Heart left ventricle (tissue), 16 donors: ENCODE results near the gene ANKRD11. TPM values are rescaled to one million over a fixed set of nuclear protein-coding genes. Genes with fewer than 3 reads are reported as not detected.

ENCODE experiments used
- ATAC-seq, 4 donors: fragments of 200-7000 bp; cut with Tn5 transposase; one replicate each; pipeline ENCODE4 v1.9.1; 2020 to 2022; ENCODE audit warnings: moderate library complexity in 4 of 4, mild to moderate bottlenecking in 3 of 4, moderate number of reproducible peaks in 1 of 4
- DNase-seq, 5 donors: peaks; one replicate each; pipeline ENCODE4 v3.0.0-alpha.2; 2020
- H3K27ac ChIP-seq, 12 donors: fragments of 200-600 bp; sonication (generic) in 4 of 12; one replicate each; pipeline versions ENCODE4 v1.5.0 to v1.8.0; 2016 to 2022; ENCODE audit warnings: mild to moderate bottlenecking in 2 of 12
- H3K27me3 ChIP-seq, 9 donors: fragments of 200-600 bp; sonication (generic) in 2 of 9; one replicate each; pipeline versions ENCODE4 v1.5.1 to v1.8.0; 2016 to 2022; ENCODE audit warnings: mild to moderate bottlenecking in 3 of 9
- H3K36me3 ChIP-seq, 9 donors: fragments of 200-600 bp; sonication (generic) in 2 of 9; one replicate each; pipeline versions ENCODE4 v1.5.0 to v1.8.0; 2018 to 2022; ENCODE audit warnings: mild to moderate bottlenecking in 2 of 9
- H3K4me1 ChIP-seq, 12 donors: fragments of 200-600 bp; sonication (generic) in 4 of 12; one replicate each; pipeline versions ENCODE4 v1.5.0 to v1.8.0; 2016 to 2022; ENCODE audit warnings: mild to moderate bottlenecking in 3 of 12
- H3K4me3 ChIP-seq, 12 donors: fragments of 200-600 bp; sonication (generic) in 4 of 12; one replicate each; pipeline versions ENCODE4 v1.5.0 to v1.8.0; 2017 to 2022; ENCODE audit warnings: mild to moderate bottlenecking in 9 of 12, moderate library complexity in 4 of 12
- H3K9me3 ChIP-seq, 12 donors: fragments of 200-600 bp; sonication (generic) in 4 of 12; one replicate each; pipeline versions ENCODE4 v1.5.0 to v1.8.0; 2016 to 2022; ENCODE audit warnings: mild to moderate bottlenecking in 1 of 12
- POLR2A ChIP-seq, 2 donors: fragments of 450-650 bp; IDR thresholded peaks; one replicate each; pipeline ENCODE4 v1.6.1; 2017; ENCODE audit warnings: antibody characterized with exemption in 2 of 2, mild to moderate bottlenecking in 2 of 2, moderate library complexity in 2 of 2
- WGBS, 4 donors: extraction: QIAGEN DNeasy Blood & Tissue Kit in 2 of 4; methylation state at CpG; one replicate each; pipeline versions ENCODE4 v1.1.5 to v1.1.7; 2013 to 2018; 5-methylcytosine and 5-hydroxymethylcytosine counted together
- intact Hi-C, 10 donors: fragments of 100-400 bp; cut with DNase I; formaldehyde crosslinking; loops; one replicate each; pipeline versions ENCODE4 v1.11.1 to v1.14.2; 2022
- polyA plus RNA-seq, 2 donors: library from polyadenylated mRNA; stranded (reverse); fragments of 200-250 nt; gene quantifications; one replicate each; pipeline ENCODE4 v1.2.3, GENCODE V29; 2013
- total RNA-seq, 9 donors: library from RNA; depleted of rRNA in 2 of 9; stranded (reverse); fragments of >200 nt in 2 of 9; fragmentation: NEBNext Ultra II Directional in 3 of 9; extraction: Animal tissue kit (Norgen Biotek cat#: 25700) in 3 of 9; gene quantifications; one replicate each; pipeline versions ENCODE4 v1.1.0 to v1.2.4, GENCODE V29; 2016 to 2023
- TF ChIP-seq, protein P1 (sequence below), 12 donors: fragments of 200-600 bp; sonication (generic) in 4 of 12; IDR thresholded peaks; one replicate each; pipeline versions ENCODE4 v1.5.0 to v1.8.0; 2018 to 2022; ENCODE audit warnings: antibody characterized with exemption in 12 of 12, mild to moderate bottlenecking in 5 of 12
- donor health status: ischemic (EF 13 %, LVEDD 7.1; RV severe dilation, severe dysfunction).
- donor health status: healthy with polysubstance abuse.
- donor health status: DM: no; HTN: yes; CAD: no.
- donor health status: DM: no; HTN: no; CAD: no.
- donor health status: ischemic (EF 25% LVEDD 6.9; RV normal size, moderate dysfunction).
- donor health status: ischemic (EF 25% LVEDD 5.7; RV mildly dilated, moderate dysfunction).
- donor health status: healthy.
- donor health status: DM: yes; HTN: yes; CAD: no.
- donor health status: ischemic (EF 35%, LVEDD 5.7; RV mildly dilated, moderate dysfunction).
- donor health status: nonischemic (EF 11% LVEDD 7.7; RV severe dilation, severe dysfunction).
- donor health status: DM: yes; HTN: yes; CAD: no.
- donor health status: PGD.
- donor health status: ischemic (EF 29% LVEDD 5.4; RV normal size, mild dysfunction).
- donor health status: nonischemic (EF 23%, LVEDD 6.1; RV moderate dilation, normal function).

ANKRD11 gene
- total and polyA plus RNA-seq, 11 donors = 53.6 to 123 (median 67.7) TPM

- peaks cover 0 to 99% (median 77%) of the 10 kb centered on the region in 12 donors for H3K4me1 ChIP-seq
- TF ChIP-seq, protein P1, sequence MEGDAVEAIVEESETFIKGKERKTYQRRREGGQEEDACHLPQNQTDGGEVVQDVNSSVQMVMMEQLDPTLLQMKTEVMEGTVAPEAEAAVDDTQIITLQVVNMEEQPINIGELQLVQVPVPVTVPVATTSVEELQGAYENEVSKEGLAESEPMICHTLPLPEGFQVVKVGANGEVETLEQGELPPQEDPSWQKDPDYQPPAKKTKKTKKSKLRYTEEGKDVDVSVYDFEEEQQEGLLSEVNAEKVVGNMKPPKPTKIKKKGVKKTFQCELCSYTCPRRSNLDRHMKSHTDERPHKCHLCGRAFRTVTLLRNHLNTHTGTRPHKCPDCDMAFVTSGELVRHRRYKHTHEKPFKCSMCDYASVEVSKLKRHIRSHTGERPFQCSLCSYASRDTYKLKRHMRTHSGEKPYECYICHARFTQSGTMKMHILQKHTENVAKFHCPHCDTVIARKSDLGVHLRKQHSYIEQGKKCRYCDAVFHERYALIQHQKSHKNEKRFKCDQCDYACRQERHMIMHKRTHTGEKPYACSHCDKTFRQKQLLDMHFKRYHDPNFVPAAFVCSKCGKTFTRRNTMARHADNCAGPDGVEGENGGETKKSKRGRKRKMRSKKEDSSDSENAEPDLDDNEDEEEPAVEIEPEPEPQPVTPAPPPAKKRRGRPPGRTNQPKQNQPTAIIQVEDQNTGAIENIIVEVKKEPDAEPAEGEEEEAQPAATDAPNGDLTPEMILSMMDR (IDR thresholded peaks at IDR 0.05) = no peak
- TF ChIP-seq POLR2A (IDR thresholded peaks at IDR 0.05) = no peak
- no peak for DNase-seq
- intact Hi-C loops = loop anchor here in 1 of 10 donors (5.0 kb wide), 1 partner anchor 36 kb away; no protein-coding TSS in a partner anchor
- 78 to 83% (median 81%) methylated on average over 14 of the region's 14 CpGs for WGBS, 4 donors
- no peaks in the 10 kb centered on the region for H3K9me3 ChIP-seq
- peaks cover 0 to 3% (median 0%) of the 10 kb centered on the region in 9 donors for H3K36me3 ChIP-seq
- H3K27me3 ChIP-seq = no peaks in the 10 kb centered on the region
- no peak overlapping the region for H3K4me3 ChIP-seq
- no peak overlapping the region for H3K27ac ChIP-seq
- peak in 1 of 4 donors; percentile 20 for ATAC-seq
Measured at GRCh38 chr16:89478576-89479221, 11.7 kb downstream of the ANKRD11 start.

DNA sequence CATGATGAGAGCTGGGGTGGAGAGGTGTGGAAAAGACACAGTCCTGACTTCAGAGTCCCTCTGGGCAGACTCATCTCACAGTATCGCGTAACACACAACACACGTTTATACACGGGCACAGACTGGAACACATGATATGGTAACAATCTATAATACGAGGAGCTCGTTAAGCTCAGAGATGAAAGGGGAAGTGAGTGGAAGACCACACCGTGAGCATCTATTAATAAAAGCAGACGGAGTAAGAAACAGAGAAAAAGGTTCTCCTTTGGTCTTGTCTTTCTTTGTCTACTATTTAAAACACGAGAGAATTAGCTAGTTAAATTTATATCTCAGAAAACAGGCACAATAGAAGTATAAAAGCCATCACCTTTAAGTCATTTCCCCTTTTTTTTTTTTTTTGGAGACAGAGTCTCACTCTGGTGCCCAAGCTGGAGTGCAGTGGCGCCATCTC is 13.5 kb downstream of the ANKRD11 start:
- ATAC-seq = no peak
- no peak for DNase-seq
- Histone ChIP-seq H3K4me1 (peaks cover 0 to 99% (median 73%) of the 10 kb centered on the region in 12 donors), H3K36me3 (no peaks in the 10 kb centered on the region), H3K27ac (no peak overlapping the region), H3K9me3 (no peaks in the 10 kb centered on the region), H3K27me3 (no peaks in the 10 kb centered on the region), H3K4me3 (no peak overlapping the region)
- intact Hi-C loops = loop anchor here in 1 of 10 donors (5.0 kb wide), 1 partner anchor 35 kb away; no protein-coding TSS in a partner anchor
- 68 to 75% (median 74%) methylated on average over 10 of the region's 10 CpGs for WGBS, 4 donors
- TF ChIP-seq POLR2A (IDR thresholded peaks at IDR 0.05) = no peak
- TF ChIP-seq, protein P1 (IDR thresholded peaks at IDR 0.05) = no peak

- H3K36me3 ChIP-seq = no peaks in the 10 kb centered on the region
- intact Hi-C loops = loop anchor here in 1 of 10 donors (5.0 kb wide), 1 partner anchor 34 kb away; no protein-coding TSS in a partner anchor
- no peak overlapping the region for H3K4me3 ChIP-seq
- H3K4me1 ChIP-seq = peaks cover 0 to 99% (median 73%) of the 10 kb centered on the region in 12 donors
- H3K27ac ChIP-seq = no peak overlapping the region
- no peaks in the 10 kb centered on the region for H3K27me3 ChIP-seq
- DNase-seq (no peak), ATAC-seq (no peak)
- H3K9me3 ChIP-seq = no peaks in the 10 kb centered on the region
- WGBS, 4 donors = 73 to 87% (median 82%) methylated on average over 5 of the region's 5 CpGs
- TF ChIP-seq, protein P1 (IDR thresholded peaks at IDR 0.05) = no peak
- TF ChIP-seq POLR2A (IDR thresholded peaks at IDR 0.05) = no peak
Measured at GRCh38 chr16:89476379-89476778, 14.0 kb downstream of the ANKRD11 start.

DNA sequence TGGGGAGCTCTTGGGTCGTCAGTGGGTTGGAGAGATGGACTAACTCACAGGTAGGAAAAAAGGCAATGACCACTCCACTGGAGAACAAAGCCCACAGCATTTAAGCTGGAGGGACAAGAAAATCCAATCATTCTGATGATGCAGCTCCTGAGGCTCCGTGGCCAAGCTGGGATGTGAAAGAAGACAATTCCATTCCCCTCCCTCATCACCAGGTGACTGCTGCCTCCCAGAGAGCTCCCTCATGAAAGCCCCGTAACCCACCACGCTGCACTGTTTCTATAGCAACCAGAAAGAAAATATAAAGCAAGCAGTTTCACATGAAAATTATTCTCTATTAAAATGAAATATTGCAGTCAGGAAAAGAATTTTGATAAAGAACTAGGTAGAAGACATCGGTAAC is 15.2 kb downstream of the ANKRD11 start:
- no peak overlapping the region for H3K27ac ChIP-seq
- TF ChIP-seq, protein P1 (IDR thresholded peaks at IDR 0.05) = no peak
- TF ChIP-seq POLR2A (IDR thresholded peaks at IDR 0.05) = no peak

More for the DNA sequence above, 15.2 kb downstream of the ANKRD11 start:
- Histone ChIP-seq H3K36me3 (no peaks in the 10 kb centered on the region), H3K27me3 (no peaks in the 10 kb centered on the region), H3K4me1 (peaks cover 0 to 99% (median 74%) of the 10 kb centered on the region in 12 donors), H3K9me3 (no peaks in the 10 kb centered on the region), H3K4me3 (no peak overlapping the region)
- WGBS, 4 donors = 82 to 89% (median 86%) methylated on average over 5 of the region's 5 CpGs
- DNase-seq (no peak), ATAC-seq (no peak)
- intact Hi-C loops = loop anchor here in 1 of 10 donors (5.0 kb wide), 1 partner anchor 33 kb away; no protein-coding TSS in a partner anchor
